Right atrium auricular region (tissue), 2 donors: ENCODE results near the gene LDHAL6B. TPM values are rescaled to one million over a fixed set of nuclear protein-coding genes. Genes with fewer than 3 reads are reported as not detected.

ENCODE experiments used
- DNase-seq: peaks from one replicate; pipeline ENCODE4 v3.0.0-alpha.2; 2019; ENCODE audit warnings: low spot score
- H3K27ac ChIP-seq, 2 donors: fragments of 200-600 bp; sonication (generic); 1 replicate in 1 of 2; 2 replicates in 1 of 2; pipeline ENCODE4 v1.5.1; 2016 to 2019
- H3K27me3 ChIP-seq, 2 donors: fragments of 200-600 bp; sonication (generic); one replicate each; pipeline versions ENCODE4 v1.5.1 to v1.6.0; 2017 to 2019
- H3K36me3 ChIP-seq: fragments of 200-600 bp; sonication (generic); one replicate; pipeline ENCODE4 v1.5.1; 2016
- H3K4me1 ChIP-seq, 2 donors: fragments of 200-600 bp; sonication (generic); one replicate each; pipeline versions ENCODE4 v1.5.1 to v1.6.0; 2017 to 2019
- H3K4me3 ChIP-seq, 2 donors: fragments of 200-600 bp; sonication (generic); 1 replicate in 1 of 2; 2 replicates in 1 of 2; pipeline ENCODE4 v1.5.1; 2017 to 2019; ENCODE audit warnings: mild to moderate bottlenecking in 1 of 2, moderate library complexity in 1 of 2
- H3K9me3 ChIP-seq, 2 donors: fragments of 200-600 bp; sonication (generic); one replicate each; pipeline ENCODE4 v1.5.1; 2019
- total RNA-seq, 2 donors: library from RNA; depleted of rRNA; stranded (reverse); fragments of >200 nt; gene quantifications; one replicate each; pipeline ENCODE4 v1.1.0, GENCODE V29; 2016
- TF ChIP-seq, protein P1 (sequence below), 2 donors: fragments of 200-600 bp; sonication (generic); IDR thresholded peaks; one replicate each; pipeline ENCODE4 v1.5.1; 2019; ENCODE audit warnings: antibody characterized with exemption in 2 of 2

LDHAL6B gene
- total RNA-seq, 2 donors from 2014 or later: not detected

DNA sequence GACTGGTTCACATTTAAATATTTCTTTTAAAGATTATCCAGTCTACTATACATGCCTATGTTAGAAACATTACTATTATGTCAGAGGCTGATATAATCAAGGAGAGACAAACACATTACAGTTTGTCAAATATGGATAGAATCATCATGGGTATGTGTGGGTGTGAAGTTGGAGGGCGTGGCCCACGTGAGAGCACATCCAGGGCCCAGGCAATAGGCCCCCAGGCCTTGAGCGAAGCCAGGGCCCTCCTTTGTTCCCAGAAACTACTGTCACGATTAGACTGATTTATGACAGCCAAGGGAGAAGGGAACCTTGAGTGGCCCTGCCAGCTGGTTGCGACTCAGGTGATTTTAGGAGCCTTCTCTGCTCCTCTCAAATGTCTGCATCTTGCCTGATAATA lies 26.9 kb upstream of the LDHAL6B start:
- Histone ChIP-seq H3K9me3 (peaks cover 0 to 15% of the 10 kb centered on the region in 2 donors), H3K27ac (no peak overlapping the region), H3K27me3 (no peaks in the 10 kb centered on the region), H3K4me1 (peaks cover 0 to 8% of the 10 kb centered on the region in 2 donors), H3K4me3 (no peak overlapping the region), H3K36me3 (peaks cover 19% of the 10 kb centered on the region)
- TF ChIP-seq, protein P1, sequence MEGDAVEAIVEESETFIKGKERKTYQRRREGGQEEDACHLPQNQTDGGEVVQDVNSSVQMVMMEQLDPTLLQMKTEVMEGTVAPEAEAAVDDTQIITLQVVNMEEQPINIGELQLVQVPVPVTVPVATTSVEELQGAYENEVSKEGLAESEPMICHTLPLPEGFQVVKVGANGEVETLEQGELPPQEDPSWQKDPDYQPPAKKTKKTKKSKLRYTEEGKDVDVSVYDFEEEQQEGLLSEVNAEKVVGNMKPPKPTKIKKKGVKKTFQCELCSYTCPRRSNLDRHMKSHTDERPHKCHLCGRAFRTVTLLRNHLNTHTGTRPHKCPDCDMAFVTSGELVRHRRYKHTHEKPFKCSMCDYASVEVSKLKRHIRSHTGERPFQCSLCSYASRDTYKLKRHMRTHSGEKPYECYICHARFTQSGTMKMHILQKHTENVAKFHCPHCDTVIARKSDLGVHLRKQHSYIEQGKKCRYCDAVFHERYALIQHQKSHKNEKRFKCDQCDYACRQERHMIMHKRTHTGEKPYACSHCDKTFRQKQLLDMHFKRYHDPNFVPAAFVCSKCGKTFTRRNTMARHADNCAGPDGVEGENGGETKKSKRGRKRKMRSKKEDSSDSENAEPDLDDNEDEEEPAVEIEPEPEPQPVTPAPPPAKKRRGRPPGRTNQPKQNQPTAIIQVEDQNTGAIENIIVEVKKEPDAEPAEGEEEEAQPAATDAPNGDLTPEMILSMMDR (IDR thresholded peaks at IDR 0.05): no peak
- no peak for DNase-seq

DNA sequence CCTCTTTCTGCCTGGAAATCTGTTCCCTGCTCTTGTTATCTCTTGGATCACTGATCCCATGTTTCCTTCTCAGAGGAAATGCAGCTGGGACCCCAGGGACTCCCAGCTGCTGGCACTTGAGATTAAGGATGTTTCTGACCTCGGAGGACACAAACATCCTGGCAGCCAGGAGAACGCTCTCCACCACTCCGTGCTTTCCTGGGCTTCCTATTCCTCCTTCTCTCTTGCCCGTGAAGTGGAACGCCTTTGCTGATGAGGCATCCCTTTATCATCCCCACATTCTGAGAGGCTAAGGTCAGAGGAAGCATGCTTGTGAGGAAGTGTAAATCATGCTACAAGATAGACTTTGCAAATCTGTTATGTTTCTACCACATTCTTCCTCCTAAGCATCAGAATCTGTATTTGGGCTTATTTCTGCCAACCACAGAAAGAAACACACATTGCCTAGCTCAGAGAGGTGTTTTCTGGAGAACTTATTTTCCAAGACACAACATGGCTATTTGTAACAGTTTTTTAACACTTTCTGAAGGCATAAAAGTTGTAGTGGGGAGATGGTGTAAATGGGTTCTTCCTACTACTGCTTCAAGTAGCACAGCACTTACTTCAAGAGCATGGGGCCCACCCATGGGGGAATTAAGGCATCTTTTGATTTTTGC lies 25.6 kb upstream of the LDHAL6B start:
- peaks cover 19% of the 10 kb centered on the region for H3K36me3 ChIP-seq
- peaks cover 0 to 15% of the 10 kb centered on the region in 2 donors for H3K9me3 ChIP-seq
- no peak overlapping the region for H3K4me3 ChIP-seq
- no peak for DNase-seq
- TF ChIP-seq, protein P1 (IDR thresholded peaks at IDR 0.05): no peak
- no peaks in the 10 kb centered on the region for H3K27me3 ChIP-seq
- H3K27ac ChIP-seq: no peak overlapping the region
- no peaks in the 10 kb centered on the region for H3K4me1 ChIP-seq

DNA sequence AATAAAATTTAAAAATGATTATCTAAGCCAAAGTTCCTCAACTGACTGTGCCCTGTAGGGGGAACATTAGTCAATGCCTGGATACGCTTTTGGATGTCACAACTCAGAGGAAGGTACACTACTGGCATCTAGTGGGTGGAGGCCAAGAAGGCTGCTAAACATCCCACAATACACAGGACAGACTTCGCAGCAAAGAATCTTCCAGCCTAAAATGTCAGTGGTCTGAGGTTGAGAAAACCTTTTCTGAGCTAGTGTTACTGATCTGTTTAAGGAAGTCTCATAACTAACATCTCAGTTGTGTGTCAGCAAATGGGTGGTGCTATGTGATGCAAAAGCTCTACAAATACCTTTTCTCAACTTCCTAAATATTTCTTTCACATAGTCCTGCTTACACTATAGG lies 20.9 kb upstream of the LDHAL6B start:
- H3K27ac ChIP-seq: no peak overlapping the region
- peaks cover 32% of the 10 kb centered on the region for H3K36me3 ChIP-seq
- H3K4me1 ChIP-seq: no peaks in the 10 kb centered on the region
- H3K9me3 ChIP-seq: peaks cover 0 to 15% of the 10 kb centered on the region in 2 donors
- H3K27me3 ChIP-seq: no peaks in the 10 kb centered on the region
- H3K4me3 ChIP-seq: no peak overlapping the region
- TF ChIP-seq, protein P1 (IDR thresholded peaks at IDR 0.05): no peak
- DNase-seq: no peak

DNA sequence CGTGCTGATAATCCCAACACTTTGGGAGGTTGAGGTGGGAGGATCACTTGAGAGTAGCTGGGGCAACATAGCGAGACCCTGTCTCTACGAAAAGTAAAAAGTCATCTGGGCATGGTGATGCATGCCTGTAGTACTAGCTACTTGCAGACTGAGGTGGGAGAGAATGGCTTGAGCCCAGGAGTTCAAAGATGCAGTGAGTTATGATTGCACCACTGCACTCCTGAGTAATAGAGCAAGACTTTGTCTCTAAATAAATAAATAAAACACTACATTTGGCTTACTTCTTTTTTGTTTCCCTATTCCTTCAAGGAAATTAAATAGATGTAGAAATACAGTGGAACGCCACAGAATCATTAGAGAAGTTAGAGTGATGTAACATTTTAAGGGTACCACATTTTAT lies 20.1 kb upstream of the LDHAL6B start:
- peaks cover 0 to 12% of the 10 kb centered on the region in 2 donors for H3K9me3 ChIP-seq
- H3K4me1 ChIP-seq: no peaks in the 10 kb centered on the region
- peaks cover 32% of the 10 kb centered on the region for H3K36me3 ChIP-seq
- TF ChIP-seq, protein P1 (IDR thresholded peaks at IDR 0.05): no peak
- no peak overlapping the region for H3K27ac ChIP-seq
- H3K4me3 ChIP-seq: no peak overlapping the region
- DNase-seq: no peak
- no peaks in the 10 kb centered on the region for H3K27me3 ChIP-seq

DNA sequence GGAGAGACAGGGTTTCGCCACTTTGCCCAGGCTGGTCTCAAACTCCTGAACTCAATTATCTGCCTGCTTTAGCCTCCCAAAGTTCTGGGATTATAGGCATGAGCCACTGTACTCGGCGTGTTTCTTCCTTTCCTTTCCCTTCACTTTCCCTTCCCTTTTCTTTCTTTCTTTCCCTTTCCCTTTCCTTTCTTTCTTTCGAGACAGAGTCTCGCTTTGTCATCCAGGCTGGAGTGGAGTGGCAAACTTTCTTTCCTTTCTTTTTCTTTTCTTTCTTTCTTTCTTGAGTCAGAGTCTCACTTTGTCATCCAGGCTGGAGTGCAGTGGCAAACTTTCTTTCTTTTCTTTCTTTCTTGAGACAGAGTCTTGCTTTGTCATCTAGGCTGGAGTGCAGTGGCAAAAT lies 17.4 kb upstream of the LDHAL6B start:
- Histone ChIP-seq H3K27me3 (no peaks in the 10 kb centered on the region), H3K9me3 (no peaks in the 10 kb centered on the region), H3K4me1 (no peaks in the 10 kb centered on the region), H3K4me3 (no peak overlapping the region), H3K27ac (no peak overlapping the region), H3K36me3 (peaks cover 34% of the 10 kb centered on the region)
- no peak for DNase-seq
- TF ChIP-seq, protein P1 (IDR thresholded peaks at IDR 0.05): no peak

DNA sequence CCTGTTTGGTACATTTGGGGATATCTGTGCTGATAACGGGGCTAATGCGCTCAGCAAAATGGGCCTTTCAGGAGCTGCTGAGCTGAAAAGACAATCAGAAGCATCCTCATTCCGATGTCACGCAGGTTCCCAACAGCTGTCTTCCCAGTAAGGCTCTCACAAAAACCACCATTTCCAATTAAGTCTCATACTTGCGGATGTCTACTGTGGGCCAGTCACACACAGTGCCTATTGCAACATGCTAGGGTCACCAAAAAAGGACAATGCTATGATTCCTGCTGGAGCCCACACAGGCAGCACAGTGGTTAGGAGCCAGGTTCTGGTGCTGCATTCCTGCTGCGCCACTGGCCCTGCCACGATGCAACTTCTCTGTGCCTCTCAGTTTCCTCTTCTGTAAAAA lies 16.4 kb upstream of the LDHAL6B start:
- Histone ChIP-seq H3K9me3 (no peaks in the 10 kb centered on the region), H3K27me3 (no peaks in the 10 kb centered on the region), H3K27ac (no peak overlapping the region), H3K4me3 (no peak overlapping the region), H3K36me3 (peaks cover 44% of the 10 kb centered on the region), H3K4me1 (no peaks in the 10 kb centered on the region)
- TF ChIP-seq, protein P1 (IDR thresholded peaks at IDR 0.05): no peak
- DNase-seq: no peak
